Measurements from ENCODE around the gene SMNDC1. TPM values are rescaled to one million over a fixed set of nuclear protein-coding genes. Genes with fewer than 3 reads are reported as not detected.

Gene SMNDC1
- total and polyA plus RNA-seq, 9 donors: 11.7 to 36.1 (median 28.2) TPM

GRCh38 chr10:110321869-110322620 lies 17.3 kb upstream of the SMNDC1 start:
- Histone ChIP-seq H3K4me3 (no peak overlapping the region), H3K27ac (no peak overlapping the region), H3K36me3 (no peaks in the 10 kb centered on the region), H3K9me3 (no peaks in the 10 kb centered on the region), H3K27me3 (no peaks in the 10 kb centered on the region), H3K4me1 (ENCODE audit: insufficient read depth) (no peaks in the 10 kb centered on the region)
- DNase-seq: no peak
- TF ChIP-seq POLR2A (IDR thresholded peaks at IDR 0.05): no peak
- no peak for TF ChIP-seq CTCF (IDR thresholded peaks at IDR 0.05)
- TF ChIP-seq EP300 (IDR thresholded peaks at IDR 0.05): no peak
- intact Hi-C loops (cut with DNase I): no loop called here
- 85 to 88% (median 86%) methylated on average over 6 of the region's 6 CpGs for WGBS, 3 donors

- no peak overlapping the region for H3K27ac ChIP-seq
- 84% methylated on average over 15 of the region's 15 CpGs for WGBS, 3 donors
- H3K4me3 ChIP-seq: no peak overlapping the region
- DNase-seq: no peak
- TF ChIP-seq POLR2A (IDR thresholded peaks at IDR 0.05) (no peak), CTCF (IDR thresholded peaks at IDR 0.05) (no peak), EP300 (IDR thresholded peaks at IDR 0.05) (no peak)
- no peaks in the 10 kb centered on the region for H3K4me1 ChIP-seq (ENCODE audit: insufficient read depth)
- H3K36me3 ChIP-seq: no peaks in the 10 kb centered on the region
- intact Hi-C loops (cut with DNase I): no loop called here
- H3K9me3 ChIP-seq: no peaks in the 10 kb centered on the region
- H3K27me3 ChIP-seq: no peaks in the 10 kb centered on the region
Observed at GRCh38 chr10:110317866-110318850, 13.4 kb upstream of the SMNDC1 start.

- Histone ChIP-seq H3K36me3 (no peaks in the 10 kb centered on the region), H3K4me3 (no peak overlapping the region), H3K9me3 (no peaks in the 10 kb centered on the region), H3K4me1 (ENCODE audit: insufficient read depth) (no peaks in the 10 kb centered on the region), H3K27ac (no peak overlapping the region), H3K27me3 (no peaks in the 10 kb centered on the region)
- TF ChIP-seq CTCF (IDR thresholded peaks at IDR 0.05) (no peak), EP300 (IDR thresholded peaks at IDR 0.05) (no peak), POLR2A (IDR thresholded peaks at IDR 0.05) (no peak)
- 72 to 81% (median 75%) methylated on average over 2 of the region's 2 CpGs for WGBS, 3 donors
- no peak for DNase-seq
- intact Hi-C loops (cut with DNase I): loop anchor here in 3 of 4 donors (5.0 kb wide), 1 partner anchor 234 kb away; no protein-coding TSS in a partner anchor
Observed at GRCh38 chr10:110313674-110314073, 9.0 kb upstream of the SMNDC1 start.

- WGBS, 3 donors: 60 to 69% (median 66%) methylated on average over 2 of the region's 2 CpGs
- H3K36me3 ChIP-seq: no peaks in the 10 kb centered on the region
- no peak for DNase-seq
- H3K4me3 ChIP-seq: no peak overlapping the region
- H3K27me3 ChIP-seq: no peaks in the 10 kb centered on the region
- no peak overlapping the region for H3K27ac ChIP-seq
- no peaks in the 10 kb centered on the region for H3K4me1 ChIP-seq (ENCODE audit: insufficient read depth)
- TF ChIP-seq CTCF (IDR thresholded peaks at IDR 0.05) (no peak), POLR2A (IDR thresholded peaks at IDR 0.05) (no peak), EP300 (IDR thresholded peaks at IDR 0.05) (no peak)
- no peaks in the 10 kb centered on the region for H3K9me3 ChIP-seq
- intact Hi-C loops (cut with DNase I): loop anchor here in 3 of 4 donors (5.0 kb wide), 1 partner anchor 235 kb away; no protein-coding TSS in a partner anchor
Observed at GRCh38 chr10:110312206-110312605, 7.5 kb upstream of the SMNDC1 start.
